Neural progenitor cell (in vitro differentiated cells): ENCODE measurements around the gene RND1. TPM values are rescaled to one million over a fixed set of nuclear protein-coding genes. Genes with fewer than 3 reads are reported as not detected.

Source experiments
- DNase-seq: peaks from one replicate; pipeline ENCODE4 v3.0.0-alpha.2; 2016; ENCODE audit warnings: low spot score
- H2AFZ ChIP-seq: fragments of 200-600 bp; sonication (generic); replicated peaks from 2 replicates; pipeline ENCODE4 v1.6.1; 2016; ENCODE audit warnings: antibody characterized with exemption
- H3F3A ChIP-seq: fragments of 200-600 bp; sonication (generic); 2 replicates; pipeline ENCODE4 v1.6.1; 2016; ENCODE audit warnings: antibody characterized with exemption, low read depth
- H3K27ac ChIP-seq: fragments of 200-600 bp; sonication (generic); 2 replicates; pipeline ENCODE4 v1.5.1; 2016; ENCODE audit warnings: mild to moderate bottlenecking
- H3K27me3 ChIP-seq: fragments of 200-600 bp; sonication (generic); 2 replicates; pipeline ENCODE4 v1.6.1; 2016; ENCODE audit warnings: mild to moderate bottlenecking, moderate library complexity
- H3K36me3 ChIP-seq: fragments of 200-600 bp; sonication (generic); 2 replicates; pipeline ENCODE4 v1.5.1; 2016
- H3K4me1 ChIP-seq: fragments of 200-600 bp; sonication (generic); 2 replicates; pipeline ENCODE4 v1.6.1; 2016; ENCODE audit warnings: mixed run types
- H3K4me2 ChIP-seq: fragments of 200-600 bp; sonication (generic); 2 replicates; pipeline ENCODE4 v1.6.1; 2016
- H3K4me3 ChIP-seq: fragments of 200-600 bp; sonication (generic); 2 replicates; pipeline ENCODE4 v1.5.1; 2016
- H3K79me2 ChIP-seq: fragments of 200-600 bp; sonication (generic); 2 replicates; pipeline ENCODE4 v1.6.1; 2016; ENCODE audit warnings: low read depth
- H3K9ac ChIP-seq: fragments of 200-600 bp; sonication (generic); 2 replicates; pipeline ENCODE4 v1.6.1; 2016
- H3K9me3 ChIP-seq: fragments of 200-600 bp; sonication (generic); 2 replicates; pipeline ENCODE4 v1.5.1; 2016; ENCODE audit warnings: low read depth
- H4K20me1 ChIP-seq: fragments of 200-600 bp; sonication (generic); 2 replicates; pipeline ENCODE4 v1.6.1; 2016; ENCODE audit warnings: low read depth
- H3K27ac Mint-ChIP-seq: 3 replicates; pipeline ENCODE4 v1.8.0; 2021; ENCODE audit warnings: mixed read lengths
- H3K27me3 Mint-ChIP-seq: 2 replicates; pipeline ENCODE4 v1.8.0; 2022; ENCODE audit warnings: low read depth, mild to moderate bottlenecking, inconsistent platforms, moderate library complexity, mixed read lengths; ENCODE audit not compliant: insufficient read depth
- H3K36me3 Mint-ChIP-seq: 3 replicates; pipeline ENCODE4 v1.8.0; 2021; ENCODE audit warnings: mixed read lengths
- H3K4me1 Mint-ChIP-seq: 3 replicates; pipeline ENCODE4 v1.8.0; 2021; ENCODE audit warnings: mixed read lengths
- H3K4me3 Mint-ChIP-seq: 3 replicates; pipeline ENCODE4 v1.8.0; 2021; ENCODE audit warnings: mild to moderate bottlenecking, moderate library complexity, mixed read lengths
- H3K9me3 Mint-ChIP-seq: 3 replicates; pipeline ENCODE4 v1.8.0; 2020; ENCODE audit warnings: mixed read lengths
- CTCF ChIP-seq: fragments of 200-600 bp; sonication (generic); IDR thresholded peaks from 2 replicates; pipeline ENCODE4 v1.5.1; 2017; ENCODE audit warnings: antibody characterized with exemption, mild to moderate bottlenecking
- EZH2 ChIP-seq: fragments of 200-600 bp; sonication (generic); IDR thresholded peaks from 2 replicates; pipeline ENCODE4 v1.6.1; 2017; ENCODE audit warnings: antibody characterized with exemption, mild to moderate bottlenecking, moderate library complexity
- EZH2phosphoT487 ChIP-seq: fragments of 200-600 bp; sonication (generic); IDR thresholded peaks from 2 replicates; pipeline ENCODE4 v1.6.1; 2017; ENCODE audit warnings: antibody characterized with exemption
- small RNA-seq: library from RNA; depleted of rRNA; stranded (forward); fragments of <200 nt; gene quantifications from one replicate; pipeline ENCODE3, GENCODE V24; 2015
- total RNA-seq: library from RNA; depleted of rRNA; stranded (reverse); fragments of >200 nt; gene quantifications from 2 replicates; pipeline ENCODE4 v1.2.3, GENCODE V29; 2015; ENCODE audit warnings: low replicate concordance

RND1 gene
- total RNA-seq, 1 donor from 2014 or later, result 9.8 TPM

DNA sequence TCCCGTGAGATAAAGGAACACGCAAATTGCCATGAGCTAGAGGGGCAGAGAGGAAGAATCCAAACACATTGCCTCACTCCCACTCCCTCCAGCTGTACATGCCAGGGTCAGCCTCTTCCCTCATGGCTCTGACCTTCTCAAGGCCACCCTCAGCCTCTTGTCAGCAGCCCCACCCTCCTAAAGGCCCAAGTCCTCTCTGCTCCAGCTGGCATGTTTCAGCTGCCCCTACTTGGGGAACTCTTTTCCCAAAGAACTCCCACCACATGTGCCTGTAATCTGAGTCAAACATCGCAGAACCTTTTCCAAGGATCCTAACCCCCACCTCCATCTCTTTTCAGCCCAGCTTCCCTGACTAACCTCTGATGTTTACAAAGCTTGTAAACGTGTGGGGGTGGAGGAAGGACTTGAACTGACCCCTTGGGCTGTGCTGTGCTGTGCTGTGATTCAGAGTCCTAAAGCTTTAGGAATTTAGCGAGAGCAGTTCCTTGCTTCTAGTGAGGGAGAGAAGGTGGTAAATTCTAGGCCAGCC lies 54.7 kb downstream of the RND1 start:
- Mint-ChIP-seq H3K9me3 (no peaks in the 10 kb centered on the region), H3K4me3 (no peak overlapping the region), H3K27me3 (peaks cover 12% of the 10 kb centered on the region), H3K36me3 (no peaks in the 10 kb centered on the region), H3K27ac (peak overlapping the region; percentile 67), H3K4me1 (peaks cover 37% of the 10 kb centered on the region)
- Histone ChIP-seq H3K4me3 (no peak overlapping the region), H3K9me3 (no peaks in the 10 kb centered on the region), H3K4me1 (peaks cover 18% of the 10 kb centered on the region), H3F3A (peaks cover 22% of the 10 kb centered on the region), H3K9ac (no peak overlapping the region), H3K27ac (no peak overlapping the region), H3K36me3 (no peaks in the 10 kb centered on the region), H4K20me1 (no peaks in the 10 kb centered on the region), H3K79me2 (no peaks in the 10 kb centered on the region), H3K4me2 (no peak overlapping the region), H2AFZ (no peak overlapping the region), H3K27me3 (peaks cover under 1% of the 10 kb centered on the region)
- TF ChIP-seq EZH2, result no peak
- TF ChIP-seq CTCF, result no peak
- TF ChIP-seq EZH2phosphoT487, result no peak
- no peak for DNase-seq

GRCh38 chr12:48807981-48808380 lies 57.7 kb downstream of the RND1 start:
- Mint-ChIP-seq H3K4me1 (peaks cover 24% of the 10 kb centered on the region), H3K27me3 (peaks cover 10% of the 10 kb centered on the region), H3K36me3 (no peaks in the 10 kb centered on the region), H3K27ac (peak overlapping the region; percentile 73), H3K4me3 (no peak overlapping the region), H3K9me3 (no peaks in the 10 kb centered on the region)
- Histone ChIP-seq H3K9ac (no peak overlapping the region), H3K4me3 (no peak overlapping the region), H4K20me1 (no peaks in the 10 kb centered on the region), H3K9me3 (no peaks in the 10 kb centered on the region), H3F3A (peaks cover 2% of the 10 kb centered on the region), H3K27me3 (no peaks in the 10 kb centered on the region), H3K36me3 (no peaks in the 10 kb centered on the region), H3K27ac (no peak overlapping the region), H2AFZ (no peak overlapping the region), H3K4me1 (peaks cover 8% of the 10 kb centered on the region), H3K4me2 (no peak overlapping the region), H3K79me2 (no peaks in the 10 kb centered on the region)
- TF ChIP-seq EZH2, result no peak
- no peak for TF ChIP-seq CTCF
- no peak for TF ChIP-seq EZH2phosphoT487
- DNase-seq, result no peak

Small RNA genes lying within 50 kb of the gene (small RNA-seq; reads per million reads assigned to genes)
- gene AC073610.1 (not detected), gene RF00019 (not detected), gene RNU6-600P (not detected)

Other genes starting within 250 kb of the RND1 start
- gene KANSL2, start 183.6 kb downstream of the RND1 start, total RNA-seq, result 82.6 and 97.5 TPM in 2 replicates
- 43.1 and 64.2 TPM in 2 replicates for gene CCNT1, start 149.2 kb downstream of the RND1 start, total RNA-seq
- 22.4 and 42.4 TPM in 2 replicates for gene ADCY6, start 76.8 kb downstream of the RND1 start, total RNA-seq
- 25.0 and 31.3 TPM in 2 replicates for gene CACNB3, start 47.4 kb downstream of the RND1 start, total RNA-seq
- 95.6 and 109 TPM in 2 replicates for gene DDX23, start 13.7 kb downstream of the RND1 start, total RNA-seq
- 12.6 and 18.2 TPM in 2 replicates for gene FKBP11, start 59.6 kb upstream of the RND1 start, total RNA-seq
- 84.1 and 144 TPM in 2 replicates for gene ARF3, start 91.6 kb upstream of the RND1 start, total RNA-seq
- 0.07 and 1.2 TPM in 2 replicates for gene WNT10B, start 105.9 kb upstream of the RND1 start, total RNA-seq
- gene WNT1, start 112.5 kb upstream of the RND1 start, total RNA-seq, result 0.56 TPM in 1 of 2 replicates, not detected in the other
- gene DDN, start 133.5 kb upstream of the RND1 start, total RNA-seq, result 0.25 TPM in 1 of 2 replicates, not detected in the other
- 32.4 and 41.8 TPM in 2 replicates for gene PRKAG1, start 152.9 kb upstream of the RND1 start, total RNA-seq
- gene KMT2D, start 194.9 kb upstream of the RND1 start, total RNA-seq, result 19.0 and 31.3 TPM in 2 replicates
- 5.3 and 6.0 TPM in 2 replicates for gene RHEBL1, start 204.1 kb upstream of the RND1 start, total RNA-seq
- gene DHH, start 228.9 kb upstream of the RND1 start, total RNA-seq, result 0.03 TPM in 1 of 2 replicates, not detected in the other
- gene LMBR1L, start 245.0 kb upstream of the RND1 start, total RNA-seq, result 32.7 and 69.5 TPM in 2 replicates